Choroid plexus epithelial cell (primary cell): ENCODE data around the gene ECE1.

Source experiments
- DNase-seq: peaks from one replicate; pipeline ENCODE4 v3.0.0-alpha.2; 2010; ENCODE audit warnings: low read depth
- H3K4me3 ChIP-seq: 2 replicates; pipeline ENCODE4 v1.5.1; 2011; ENCODE audit warnings: low read depth, mild to moderate bottlenecking, control low read depth, low read length, moderate library complexity
- CTCF ChIP-seq: conservative IDR thresholded peaks from 2 replicates; pipeline ENCODE4 v1.5.1; 2011; ENCODE audit warnings: low read depth, mild to moderate bottlenecking, control low read depth, inconsistent platforms, low read length, moderate library complexity

The ECE1 gene

GRCh38 chr1:21289700-21290545 is at the start of gene ECE1:
Gene ECE1, minus strand, starts transcription at chr1:21290463. Its CDS starts 49 bp downstream, at chr1:21290414.
- DNase-seq, result no peak
- TF ChIP-seq CTCF, result no peak

GRCh38 chr1:21339356-21340229 is 49.3 kb upstream of the ECE1 start:
- no peak overlapping the region for H3K4me3 ChIP-seq
- no peak for TF ChIP-seq CTCF
- DNase-seq, result no peak

More at GRCh38 chr1:21289700-21290545, at the start of gene ECE1:
- H3K4me3 ChIP-seq, result peak within 1 kb of the TSS; percentile 79

GRCh38 chr1:21338573-21339355 is 48.5 kb upstream of the ECE1 start:
- peak; percentile 69 for DNase-seq
- no peak overlapping the region for H3K4me3 ChIP-seq
- no peak for TF ChIP-seq CTCF

- no peak for TF ChIP-seq CTCF
- no peak overlapping the region for H3K4me3 ChIP-seq
Observed at GRCh38 chr1:21337928-21338572, 47.8 kb upstream of the ECE1 start.

GRCh38 chr1:21337454-21337927 is 47.2 kb upstream of the ECE1 start:
- no peak for TF ChIP-seq CTCF
- DNase-seq, result no peak
- no peak overlapping the region for H3K4me3 ChIP-seq

More at GRCh38 chr1:21337928-21338572, 47.8 kb upstream of the ECE1 start:
- peak; percentile 65 for DNase-seq

GRCh38 chr1:21337010-21337437 is 46.8 kb upstream of the ECE1 start:
- no peak for TF ChIP-seq CTCF
- no peak for DNase-seq
- no peak overlapping the region for H3K4me3 ChIP-seq
